Measurements from ENCODE around the gene SH3RF1.

Gene SH3RF1

GRCh38 chr4:169259271-169259670, 11.5 kb downstream of the SH3RF1 start:
- TF ChIP-seq CTCF (IDR thresholded peaks at IDR 0.05; ENCODE audit: low read depth, low read length, missing control alignments), result no peak
- in situ Hi-C loops (cut with HindIII; ENCODE audit: low sequenced_read_pairs), result no loop called here
- H3K4me3 ChIP-seq (ENCODE audit: low read depth, low read length), result no peak overlapping the region
- no peak for DNase-seq (ENCODE audit: low read depth)

GRCh38 chr4:169258141-169258540, 12.6 kb downstream of the SH3RF1 start:
- H3K4me3 ChIP-seq (ENCODE audit: low read depth, low read length), result no peak overlapping the region
- no peak for TF ChIP-seq CTCF (IDR thresholded peaks at IDR 0.05; ENCODE audit: low read depth, low read length, missing control alignments)
- DNase-seq (ENCODE audit: low read depth), result no peak
- in situ Hi-C loops (cut with HindIII; ENCODE audit: low sequenced_read_pairs), result no loop called here

GRCh38 chr4:169256856-169257761, 13.6 kb downstream of the SH3RF1 start:
- no peak for TF ChIP-seq CTCF (IDR thresholded peaks at IDR 0.05; ENCODE audit: low read depth, low read length, missing control alignments)
- H3K4me3 ChIP-seq (ENCODE audit: low read depth, low read length), result no peak overlapping the region
- no peak for DNase-seq (ENCODE audit: low read depth)
- in situ Hi-C loops (cut with HindIII; ENCODE audit: low sequenced_read_pairs), result no loop called here

GRCh38 chr4:169256101-169256612, 14.6 kb downstream of the SH3RF1 start:
- in situ Hi-C loops (cut with HindIII; ENCODE audit: low sequenced_read_pairs), result no loop called here
- no peak overlapping the region for H3K4me3 ChIP-seq (ENCODE audit: low read depth, low read length)
- TF ChIP-seq CTCF (IDR thresholded peaks at IDR 0.05; ENCODE audit: low read depth, low read length, missing control alignments), result no peak
- DNase-seq (ENCODE audit: low read depth), result no peak

- DNase-seq (ENCODE audit: low read depth), result peak; percentile 79
- in situ Hi-C loops (cut with HindIII; ENCODE audit: low sequenced_read_pairs), result no loop called here
- TF ChIP-seq CTCF (IDR thresholded peaks at IDR 0.05; ENCODE audit: low read depth, low read length, missing control alignments), result no peak
- peak overlapping the region; percentile 3 for H3K4me3 ChIP-seq (ENCODE audit: low read depth, low read length)
These were observed 16.2 kb downstream of the SH3RF1 start for GRCh38 chr4:169254546-169254983.

- in situ Hi-C loops (cut with HindIII; ENCODE audit: low sequenced_read_pairs), result no loop called here
- TF ChIP-seq CTCF (IDR thresholded peaks at IDR 0.05; ENCODE audit: low read depth, low read length, missing control alignments), result no peak
- no peak overlapping the region for H3K4me3 ChIP-seq (ENCODE audit: low read depth, low read length)
- peak; percentile 94 for DNase-seq (ENCODE audit: low read depth)
These were observed 16.9 kb downstream of the SH3RF1 start for GRCh38 chr4:169253904-169254303.
